HG02943 (cell line): Measurements from ENCODE around the gene KIF25.

Experiments
- ATAC-seq: cut with Tn5 transposase; IDR thresholded peaks from one replicate; pipeline ENCODE4 v1.9.1; 2021; ENCODE audit warnings: mild to moderate bottlenecking, low read depth, moderate library complexity; ENCODE audit not compliant: unreplicated experiment

Gene KIF25

GRCh38 chr6:168047841-168048723, 50.6 kb downstream of the KIF25 start:
- ATAC-seq, result no peak

GRCh38 chr6:168048724-168049025, 51.2 kb downstream of the KIF25 start:
- ATAC-seq, result no peak

GRCh38 chr6:168049277-168049676, 51.8 kb downstream of the KIF25 start:
- no peak for ATAC-seq

GRCh38 chr6:168049706-168050224, 52.3 kb downstream of the KIF25 start:
- ATAC-seq, result no peak

- ATAC-seq, result no peak
These were observed 52.9 kb downstream of the KIF25 start for GRCh38 chr6:168050225-168050880.

GRCh38 chr6:168050881-168051586, 53.6 kb downstream of the KIF25 start:
- no peak for ATAC-seq

GRCh38 chr6:168051648-168052047, 54.2 kb downstream of the KIF25 start:
- ATAC-seq, result no peak

GRCh38 chr6:168052291-168052891, 54.9 kb downstream of the KIF25 start:
- no peak for ATAC-seq

- no peak for ATAC-seq
These were observed 55.9 kb downstream of the KIF25 start for GRCh38 chr6:168053086-168053956.

- no peak for ATAC-seq
These were observed 56.5 kb downstream of the KIF25 start for GRCh38 chr6:168053957-168054471.

- ATAC-seq, result no peak
These were observed 57.5 kb downstream of the KIF25 start for GRCh38 chr6:168054765-168055560.

- no peak for ATAC-seq
These were observed 58.4 kb downstream of the KIF25 start for GRCh38 chr6:168055696-168056489.

GRCh38 chr6:168056892-168057527, 59.5 kb downstream of the KIF25 start:
- ATAC-seq, result no peak

- no peak for ATAC-seq
These were observed 60.4 kb downstream of the KIF25 start for GRCh38 chr6:168057836-168058235.

- ATAC-seq, result no peak
These were observed 61.5 kb downstream of the KIF25 start for GRCh38 chr6:168058691-168059551.

- no peak for ATAC-seq
These were observed 63.1 kb downstream of the KIF25 start for GRCh38 chr6:168060521-168060931.
